ENCODE data around the gene KEAP1.

The KEAP1 gene

DNA sequence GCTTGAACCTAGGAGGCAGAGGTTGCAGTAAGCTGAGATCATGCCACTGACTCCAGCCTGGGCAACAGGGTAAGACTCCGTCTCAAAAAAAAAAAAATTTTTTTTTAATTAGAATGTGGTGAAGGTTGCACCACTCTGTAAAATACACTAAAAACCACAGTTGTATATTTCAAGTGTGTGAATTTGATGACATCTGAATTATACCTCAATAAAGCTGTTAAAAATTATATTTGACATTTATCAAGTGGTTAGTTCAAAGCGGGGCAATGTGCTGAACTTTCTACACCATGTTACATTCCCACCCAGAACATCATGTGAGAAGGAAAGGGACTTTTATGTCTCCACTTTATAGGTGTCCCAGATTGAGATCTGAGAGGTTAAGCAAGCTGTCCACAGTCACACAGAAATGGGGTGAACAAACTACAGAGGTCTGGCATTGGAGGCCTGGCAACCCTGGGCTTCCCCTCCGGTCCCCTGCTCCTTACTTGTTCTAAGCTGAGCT is 20.0 kb upstream of the KEAP1 start:
- DNase-seq (ENCODE audit: low read depth in 2 of 2) = no peak

DNA sequence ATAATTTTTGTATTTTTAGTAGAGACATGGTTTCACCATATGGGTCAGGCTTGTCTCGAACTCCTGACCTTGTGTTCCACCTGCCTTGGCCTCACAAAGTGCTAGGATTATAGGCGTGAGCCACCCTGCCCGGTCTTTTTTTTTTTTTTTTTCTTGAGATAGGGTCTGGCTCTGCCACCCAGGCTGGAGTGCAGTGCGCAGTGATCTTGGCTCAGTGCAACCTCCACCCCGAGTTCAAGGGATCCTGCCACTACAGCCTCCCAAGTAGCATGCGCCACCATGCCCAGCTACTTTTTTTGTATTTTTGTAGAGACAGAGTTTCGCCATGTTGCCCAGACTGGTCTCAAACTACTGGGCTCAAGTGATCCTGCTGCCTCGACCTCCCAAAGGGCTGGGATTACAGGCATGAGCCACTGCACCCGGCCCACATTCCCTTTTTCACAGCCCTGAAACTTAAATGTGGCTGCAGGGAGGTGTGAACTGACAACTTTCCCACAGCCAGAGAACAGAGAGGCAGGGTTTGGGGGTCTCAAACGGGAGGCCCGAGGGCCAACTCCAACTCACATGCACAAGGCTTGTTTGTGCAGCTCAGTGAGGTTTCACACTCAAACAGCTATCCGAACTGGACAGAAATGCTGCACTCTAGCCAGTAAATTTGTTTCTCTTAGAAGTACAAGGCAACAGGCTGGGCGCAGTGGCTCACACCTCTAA is 18.5 kb upstream of the KEAP1 start:
- DNase-seq (ENCODE audit: low read depth in 2 of 2) = no peak

DNA sequence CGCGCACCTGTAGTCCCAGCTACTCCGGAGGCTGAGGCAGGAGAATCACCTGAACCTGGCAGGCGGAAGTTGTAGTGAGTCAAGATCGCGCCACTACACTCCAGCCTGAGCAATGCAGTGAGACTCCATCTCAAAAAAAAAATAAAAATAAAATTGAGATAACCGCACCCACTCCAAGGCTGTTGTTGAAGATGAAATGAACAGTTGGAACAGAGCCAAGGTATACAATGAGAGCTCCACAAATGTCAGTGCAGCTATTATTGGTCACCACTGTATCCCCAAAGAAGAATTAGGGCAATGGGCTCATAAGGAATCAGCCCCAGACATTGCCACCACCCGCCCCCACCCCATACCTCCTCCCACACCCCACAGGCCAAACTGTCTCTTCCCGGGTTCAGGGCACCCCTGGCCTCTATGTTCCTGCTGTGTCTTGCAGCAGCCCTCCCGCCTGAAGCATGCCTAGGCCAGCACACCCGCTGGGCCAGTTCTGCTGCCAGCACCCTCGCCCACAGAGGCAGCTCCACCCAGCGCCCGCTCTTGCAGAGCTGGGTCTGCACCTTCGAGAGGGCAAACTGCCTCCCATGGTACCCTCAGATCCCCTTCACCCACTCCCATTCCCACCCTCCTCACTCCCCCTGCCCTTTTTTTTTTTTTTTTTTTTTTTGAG is 17.6 kb upstream of the KEAP1 start:
- DNase-seq (ENCODE audit: low read depth in 2 of 2) = no peak

DNA sequence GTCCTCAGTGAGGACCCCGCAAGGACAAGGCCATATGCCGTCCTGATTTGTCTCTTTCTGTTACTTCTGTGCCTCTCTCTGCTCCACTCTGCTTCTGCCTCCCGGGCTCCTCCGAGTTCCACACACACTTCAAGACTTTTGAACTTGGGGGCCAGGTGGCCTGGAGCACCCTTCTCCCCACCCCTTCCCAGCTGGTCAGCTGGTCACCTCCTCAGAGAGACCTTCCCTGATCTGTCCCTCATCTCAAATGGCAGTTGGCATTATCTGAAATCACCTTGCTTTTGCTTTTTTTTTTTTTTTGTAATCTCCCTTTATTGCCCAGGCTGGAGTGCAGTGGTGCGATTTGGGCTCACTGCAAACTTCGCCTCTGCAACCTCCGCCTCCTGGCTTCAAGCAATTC is 16.3 kb upstream of the KEAP1 start:
- no peak for DNase-seq (ENCODE audit: low read depth in 2 of 2)

DNA sequence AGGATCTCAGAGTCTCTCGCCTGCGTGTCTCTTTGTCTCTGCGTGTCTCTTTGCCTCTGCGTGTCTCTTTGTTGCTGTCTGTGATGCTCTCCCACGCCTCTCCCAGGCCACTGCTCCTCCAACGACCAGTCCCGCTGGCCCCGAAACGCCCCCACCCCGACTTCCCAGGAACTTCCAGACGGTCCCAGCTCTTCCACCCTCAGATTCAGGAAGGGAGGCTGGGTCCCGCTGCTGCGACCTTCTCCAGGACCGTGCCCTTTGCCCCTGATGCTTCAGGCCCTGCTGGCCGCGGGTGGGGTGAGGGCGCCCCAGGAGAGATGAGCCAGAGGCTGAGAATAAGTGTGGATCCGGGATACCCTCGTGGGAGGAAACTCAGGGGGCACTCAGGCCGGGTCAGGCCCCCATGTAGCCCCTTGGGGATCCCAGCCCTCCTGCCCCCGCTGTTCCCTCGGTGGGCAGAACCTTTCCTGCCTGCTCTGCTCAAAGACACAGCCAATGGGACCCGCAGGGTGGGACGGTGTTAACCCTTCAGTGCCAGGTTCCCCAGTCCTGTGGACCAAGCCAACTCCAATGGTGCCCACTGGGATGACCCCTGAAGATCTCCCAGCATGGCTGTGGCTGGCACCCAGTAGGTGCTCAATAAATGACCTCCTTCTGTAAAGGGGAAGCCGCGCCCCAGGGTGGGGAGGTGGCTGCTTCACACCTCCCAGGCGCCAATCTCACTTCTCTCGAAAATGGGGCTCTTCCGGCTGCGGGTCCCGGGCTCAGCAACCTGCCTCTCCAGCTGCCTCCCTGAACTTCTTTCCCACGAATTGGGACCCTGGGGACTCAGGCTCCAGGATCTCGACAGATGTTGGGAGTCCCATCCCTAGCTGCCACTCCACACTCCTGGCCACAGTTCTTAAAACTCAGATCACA is 15.5 kb upstream of the KEAP1 start:
- no peak for DNase-seq (ENCODE audit: low read depth in 2 of 2)

DNA sequence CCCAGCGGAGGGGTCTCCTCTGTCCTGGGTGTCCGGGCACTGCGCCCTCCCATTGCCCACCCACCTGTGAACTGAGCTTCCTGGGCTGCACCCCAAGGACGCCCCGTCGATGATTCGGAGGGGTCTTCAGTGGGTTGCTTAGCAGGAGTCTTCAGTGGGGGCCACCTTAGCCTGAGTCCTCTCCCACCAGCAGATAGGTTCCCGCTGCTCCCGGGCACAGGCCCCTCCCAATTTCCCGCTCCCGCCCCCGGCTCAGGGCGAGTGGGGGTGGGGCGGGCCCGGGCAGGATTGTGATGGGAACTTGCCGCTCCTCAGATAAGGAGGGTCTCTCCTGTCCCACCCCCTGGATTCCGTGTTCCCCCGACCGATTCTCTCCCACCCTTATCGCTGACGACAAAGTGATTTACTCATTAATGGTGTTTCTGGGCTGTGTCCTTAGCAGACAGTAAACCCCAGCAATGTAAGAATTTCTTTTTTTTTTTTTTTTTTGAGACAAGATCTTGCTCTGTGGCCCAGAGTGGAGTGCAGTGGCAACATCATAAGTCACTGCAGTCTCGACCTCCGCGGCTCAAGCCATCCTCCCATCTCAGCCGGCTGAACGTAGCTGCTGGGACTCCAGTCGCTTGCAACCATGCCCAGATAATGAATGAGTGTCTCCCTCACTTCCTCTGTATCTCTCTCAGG is 14.7 kb upstream of the KEAP1 start:
- DNase-seq (ENCODE audit: low read depth in 2 of 2) = no peak

DNA sequence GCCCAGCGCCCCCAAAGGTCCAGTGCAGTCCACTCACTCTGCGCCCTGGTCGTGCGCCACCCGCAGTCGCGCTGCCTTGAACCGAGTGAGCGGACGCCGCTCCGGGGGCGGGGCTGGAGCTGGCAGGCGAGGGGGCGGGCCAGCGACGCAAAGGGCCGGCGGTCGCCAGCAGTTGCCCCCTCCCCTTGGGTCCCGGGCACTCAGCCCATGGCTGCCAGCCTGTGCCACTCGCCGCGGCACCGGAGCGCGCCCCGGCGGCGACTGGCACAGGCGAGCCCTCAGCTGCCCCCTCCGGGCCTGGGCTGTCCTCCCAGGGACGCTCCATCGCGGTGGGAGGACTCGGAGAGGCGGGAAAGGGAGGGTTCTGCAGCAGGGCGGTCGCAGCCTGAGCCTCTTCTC is 14.2 kb upstream of the KEAP1 start, which contains the start of gene S1PR5:
Gene S1PR5, minus strand, starts transcription at position 87 of the 399 bp plus-strand sequence. CDS start 2,436 bp downstream, outside the sequence.
- no peak for DNase-seq (ENCODE audit: low read depth in 2 of 2)

DNA sequence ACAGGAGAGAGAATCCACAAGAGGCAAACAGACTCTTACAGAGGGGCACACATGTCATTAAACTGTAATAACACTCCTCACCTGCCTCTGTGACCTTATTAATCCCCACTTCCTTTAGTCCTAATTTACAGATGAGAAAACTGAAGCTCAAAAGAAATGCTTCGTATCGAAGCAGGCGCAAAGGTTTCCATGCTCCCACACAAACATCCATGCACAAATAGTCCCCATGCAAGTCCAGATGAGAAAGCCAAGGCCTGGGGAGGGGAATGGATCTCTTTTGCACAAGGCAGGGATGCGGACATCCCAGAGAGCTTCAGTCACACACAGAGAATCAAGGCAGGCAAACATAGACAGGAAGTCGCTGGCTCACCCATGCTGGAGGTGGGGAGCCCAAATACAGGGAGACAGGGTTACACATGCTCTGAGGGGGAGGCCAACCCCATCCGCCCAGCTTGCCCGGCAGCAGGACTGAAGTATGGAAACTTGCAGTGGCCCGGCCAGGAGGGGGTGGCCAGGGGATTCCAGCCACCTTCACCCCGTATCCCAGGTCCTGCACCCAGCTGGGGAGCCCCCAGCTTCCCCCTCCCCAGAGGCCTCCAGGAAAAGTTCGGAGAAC is 13.6 kb upstream of the KEAP1 start:
- no peak for DNase-seq (ENCODE audit: low read depth in 2 of 2)

DNA sequence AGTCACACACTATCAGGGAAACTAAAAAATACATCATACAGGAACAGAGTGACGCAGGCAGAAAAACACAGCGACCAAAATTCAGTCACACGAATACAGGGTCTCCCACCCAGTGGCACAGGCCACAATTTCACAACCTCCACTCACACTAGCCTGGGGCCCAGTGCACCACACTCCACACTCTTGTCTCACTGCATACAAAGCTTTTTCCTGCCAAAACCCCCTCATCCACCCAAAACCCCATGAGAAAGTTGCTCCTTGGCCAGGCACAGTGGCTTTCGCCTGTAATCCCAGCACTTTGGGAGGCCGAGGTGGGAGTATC is 12.9 kb upstream of the KEAP1 start:
- DNase-seq (ENCODE audit: low read depth in 2 of 2) = no peak

DNA sequence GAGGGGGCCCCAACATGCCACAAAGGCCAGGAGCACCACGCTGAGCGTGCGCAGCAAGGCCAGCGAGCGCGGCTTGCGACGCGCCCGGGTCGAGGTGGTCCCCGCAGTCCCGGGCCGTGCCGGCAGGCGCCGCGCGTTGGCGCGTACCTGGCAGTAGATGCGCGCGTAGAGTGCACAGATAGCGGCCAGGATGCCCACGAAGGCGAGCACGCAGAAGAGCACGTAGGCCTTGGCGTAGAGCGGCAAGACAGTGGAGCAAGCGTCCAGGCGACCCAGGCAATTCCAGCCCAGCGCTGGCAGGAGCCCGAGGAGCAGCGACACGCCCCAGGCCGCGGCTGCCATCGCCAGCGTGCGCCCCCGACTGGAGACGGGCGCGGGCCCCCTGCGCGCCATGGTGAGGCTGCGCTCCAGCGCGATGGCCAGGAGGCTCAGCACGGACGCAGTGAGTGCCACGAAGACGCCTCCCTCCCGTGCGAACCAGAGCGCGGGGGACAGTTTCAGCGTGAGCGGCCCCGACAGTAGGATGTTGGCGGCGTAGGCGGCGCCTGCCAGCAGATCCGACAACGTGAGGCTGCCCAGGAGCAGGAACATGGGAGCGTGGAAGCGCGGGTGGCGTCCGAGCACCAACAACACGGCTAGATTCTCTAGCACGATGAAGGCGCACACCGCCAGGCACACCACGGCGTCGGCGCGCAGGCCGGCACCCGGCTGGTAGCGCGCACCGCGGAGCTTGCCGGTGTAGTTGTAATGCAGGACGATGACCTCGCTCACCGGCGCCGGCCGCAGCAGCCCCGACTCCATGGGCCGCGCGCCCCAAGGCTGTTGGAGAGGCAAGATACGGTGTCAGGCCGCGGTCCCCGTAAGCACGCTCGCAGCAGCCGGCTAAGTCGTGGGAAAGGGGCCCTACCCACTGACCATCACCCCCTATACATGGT is 11.3 kb upstream of the KEAP1 start:
- DNase-seq (ENCODE audit: low read depth in 2 of 2) = no peak

DNA sequence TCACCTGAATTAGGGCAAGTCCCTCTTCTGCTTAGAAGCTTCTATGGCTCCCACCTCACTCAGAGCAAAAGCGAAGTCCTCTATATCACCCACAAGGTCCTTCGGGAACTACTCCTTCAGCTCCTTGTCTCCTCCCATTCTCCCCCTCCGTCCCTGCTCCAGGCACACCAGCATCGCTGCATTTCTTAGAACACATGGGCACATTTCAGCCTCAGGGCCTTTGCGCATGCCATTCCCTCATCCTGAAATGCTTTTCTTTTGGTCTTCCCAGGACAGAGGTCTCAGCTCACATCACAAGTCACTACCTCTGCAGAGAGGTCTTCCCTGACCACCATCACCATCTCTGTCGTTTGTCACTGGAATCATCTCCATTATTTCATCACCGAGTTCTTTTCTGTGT is 10.1 kb upstream of the KEAP1 start:
- DNase-seq (ENCODE audit: low read depth in 2 of 2) = no peak

DNA sequence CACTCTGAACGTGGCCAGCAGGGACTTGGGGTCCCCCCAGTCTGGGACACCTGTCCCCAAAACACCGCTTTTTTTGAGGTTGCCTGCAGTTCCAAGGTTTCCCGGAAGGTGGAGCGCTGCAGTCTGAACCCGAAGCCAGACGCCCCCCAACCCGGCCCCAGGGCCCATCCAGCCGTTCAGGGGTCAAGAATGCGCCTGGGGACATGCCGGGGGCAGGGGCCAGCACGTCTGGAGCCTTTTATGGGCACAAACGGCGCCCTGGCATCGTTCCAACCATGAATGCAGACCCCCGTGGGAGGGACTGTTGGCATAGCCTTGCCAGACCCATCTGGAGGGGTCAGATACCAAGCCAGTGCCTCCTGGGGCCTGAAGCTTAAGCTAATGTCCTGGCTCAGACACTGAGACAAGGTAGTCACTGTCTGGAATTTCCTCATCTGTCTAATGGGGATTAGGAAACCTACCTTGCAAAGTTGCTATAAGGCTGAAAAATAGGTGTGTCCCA is 7.2 kb upstream of the KEAP1 start:
- DNase-seq (ENCODE audit: low read depth in 2 of 2) = no peak

DNA sequence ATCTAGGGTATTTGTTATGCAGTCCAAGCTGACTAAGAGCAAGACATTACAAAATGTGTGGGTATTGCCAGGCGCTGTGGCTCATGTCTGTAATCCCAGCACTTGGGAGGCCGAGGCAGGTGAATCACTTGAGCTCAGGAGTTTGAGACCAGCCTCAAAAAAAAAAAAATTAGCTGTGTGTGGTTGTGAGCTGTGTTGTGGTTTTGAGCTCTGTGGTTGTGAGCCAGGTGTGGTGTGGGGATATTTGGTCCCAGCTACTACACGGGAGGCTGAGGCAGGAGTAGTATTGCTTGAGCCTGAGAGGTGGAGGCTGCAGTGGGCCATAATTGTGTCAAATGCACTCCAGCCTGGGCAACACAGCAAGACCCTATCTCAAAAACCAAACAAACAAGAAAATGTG is 5.6 kb upstream of the KEAP1 start:
- no peak for DNase-seq (ENCODE audit: low read depth in 2 of 2)

DNA sequence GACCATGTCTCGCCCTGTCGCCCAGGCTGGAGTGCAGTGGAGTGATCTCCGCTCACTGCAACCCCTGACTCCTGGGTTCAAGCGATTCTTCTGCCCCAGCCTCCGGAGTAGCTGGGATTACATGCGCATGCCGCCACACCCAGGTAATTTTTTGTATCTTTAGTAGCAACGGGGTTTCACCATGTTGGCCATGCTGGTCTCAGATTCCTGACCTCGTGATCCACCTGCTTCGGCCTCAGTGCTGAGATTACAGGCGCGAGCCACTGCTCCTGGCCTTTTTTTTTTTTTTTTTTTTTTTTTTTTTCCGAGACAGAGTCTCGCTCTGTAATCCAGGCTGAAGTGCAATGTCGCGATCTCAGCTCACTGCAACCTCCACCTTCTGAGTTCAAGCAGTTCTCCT is 4.9 kb upstream of the KEAP1 start:
- DNase-seq (ENCODE audit: low read depth in 2 of 2) = no peak

DNA sequence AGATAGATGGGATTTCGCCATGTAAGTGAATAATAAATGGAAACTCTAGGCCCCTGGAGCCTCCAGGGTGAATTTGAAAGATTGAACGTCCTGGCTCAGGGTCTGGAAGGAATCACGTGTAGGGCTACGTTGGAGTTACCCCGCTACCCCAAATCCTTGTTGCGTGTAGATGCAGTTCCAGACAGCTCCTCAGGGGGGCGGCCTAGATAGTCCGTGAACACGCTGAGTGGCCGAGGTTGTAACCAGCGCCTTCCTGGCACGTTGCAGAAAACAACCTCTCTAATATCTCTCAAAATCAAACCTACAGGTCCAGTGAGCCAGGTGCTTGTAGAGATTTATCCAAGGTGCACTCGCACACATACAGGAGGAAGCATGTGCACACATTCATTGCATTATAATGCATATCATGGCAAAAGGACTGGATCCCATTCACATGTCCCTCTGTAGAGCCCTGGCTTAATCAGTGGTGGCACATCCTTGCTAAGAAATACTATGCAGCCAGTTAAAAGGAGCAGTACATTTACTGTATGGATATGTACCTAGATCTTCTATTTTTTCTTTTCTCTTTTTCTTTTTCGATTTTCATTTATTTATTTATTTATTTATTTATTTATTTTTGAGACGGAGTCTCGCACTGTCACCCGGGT is 2.5 kb upstream of the KEAP1 start:
- DNase-seq (ENCODE audit: low read depth in 2 of 2) = no peak

DNA sequence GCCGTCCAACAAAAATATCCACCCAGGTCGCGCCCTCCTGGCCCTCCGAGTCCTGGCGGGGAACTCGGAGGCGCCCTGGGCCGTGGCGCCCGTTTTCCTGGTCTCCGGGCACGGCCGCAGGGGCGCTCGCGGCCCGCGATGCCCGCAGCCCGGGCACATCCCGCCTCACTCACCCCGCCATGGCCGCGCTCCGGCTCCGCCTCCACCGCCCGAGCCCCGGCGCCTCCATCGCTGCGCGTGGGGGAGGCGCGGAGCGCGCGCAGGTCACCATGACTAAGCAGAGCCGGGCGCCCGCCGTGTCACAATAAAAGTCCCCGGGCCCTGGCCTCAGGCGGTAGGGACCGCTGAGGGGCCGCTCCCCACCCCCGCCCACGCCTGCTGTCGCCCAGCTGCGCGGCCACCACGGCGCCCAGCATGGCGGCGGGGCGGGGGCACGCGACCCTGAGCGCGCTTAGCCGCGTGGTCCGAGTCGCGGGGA is 593 bp downstream of the KEAP1 start:
- DNase-seq (ENCODE audit: low read depth in 2 of 2) = peak; percentile 72 to 73

DNA sequence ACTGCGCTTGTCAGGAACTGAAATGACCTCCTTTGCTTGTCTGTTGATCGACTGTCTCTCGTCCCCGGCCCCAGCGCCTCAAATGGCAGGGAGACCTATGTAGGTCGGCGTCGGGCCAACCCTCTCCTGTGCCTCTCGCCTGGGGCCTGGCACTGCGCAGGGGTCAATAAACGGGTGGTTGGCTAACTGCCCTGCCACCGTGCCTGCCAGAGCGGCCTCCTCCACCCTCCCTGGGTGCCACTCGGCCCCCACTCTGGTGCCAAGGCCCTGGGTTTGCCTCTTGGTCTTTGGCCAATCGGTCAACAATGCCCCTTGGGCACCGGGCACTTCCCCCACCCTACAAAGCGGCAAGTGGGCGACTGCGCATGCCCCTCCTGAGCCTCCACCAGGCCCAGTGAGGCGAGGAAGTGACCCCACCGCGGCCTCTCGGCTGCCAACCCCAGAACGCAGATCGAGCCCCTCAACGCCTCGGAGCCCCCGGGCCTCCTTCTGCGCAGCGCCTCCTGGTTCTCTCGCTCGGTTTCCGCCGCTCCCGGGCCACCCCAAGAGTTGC is 1.1 kb downstream of the KEAP1 start:
- DNase-seq (ENCODE audit: low read depth in 2 of 2) = no peak

DNA sequence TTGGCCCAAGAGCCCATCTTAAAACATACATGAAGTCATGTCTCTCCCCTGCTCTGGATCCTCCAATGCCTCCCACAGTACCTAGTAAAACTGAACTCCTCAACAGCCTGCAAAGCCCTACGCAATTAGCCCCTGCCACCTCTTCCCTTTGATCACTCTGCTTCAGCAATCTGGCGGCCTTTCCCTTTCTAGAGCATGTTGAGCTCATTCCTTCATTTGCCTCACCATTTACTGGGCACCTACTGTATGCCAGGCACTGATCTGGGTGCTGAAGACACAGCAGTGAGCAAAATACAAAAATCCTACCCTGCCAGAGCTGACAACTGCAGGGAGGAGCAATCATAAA is 2.9 kb downstream of the KEAP1 start:
- no peak for DNase-seq (ENCODE audit: low read depth in 2 of 2)

DNA sequence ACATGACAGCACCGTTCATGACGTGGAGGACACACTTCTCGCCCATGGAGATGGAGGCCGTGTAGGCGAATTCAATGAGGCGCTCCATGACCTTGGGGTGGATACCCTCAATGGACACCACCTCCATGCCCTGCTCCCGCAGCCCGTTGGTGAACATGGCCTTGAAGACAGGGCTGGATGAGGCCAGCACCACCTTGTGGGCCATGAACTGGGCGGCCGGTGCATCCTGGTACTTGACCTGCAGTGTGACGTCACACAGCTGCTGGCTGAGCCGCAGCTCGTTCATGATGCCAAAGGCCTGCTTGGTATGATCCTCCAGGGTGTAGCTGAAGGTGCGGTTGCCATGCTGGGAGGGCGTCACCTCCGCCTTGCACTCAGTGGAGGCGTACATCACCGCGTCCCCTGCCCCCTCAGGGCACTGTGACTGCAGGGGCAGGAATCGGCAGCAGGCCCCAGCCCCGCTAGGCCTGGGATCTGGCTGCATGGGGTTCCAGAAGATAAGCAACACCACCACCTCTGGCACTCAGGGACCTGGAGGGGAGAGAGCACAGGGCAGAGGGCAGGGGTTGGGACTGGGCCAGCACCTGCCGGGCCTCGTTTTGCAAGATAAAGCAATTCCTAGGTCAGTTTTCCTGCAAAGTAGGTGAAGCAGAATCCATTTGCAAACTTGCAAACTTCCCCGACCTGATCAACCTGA is 3.5 kb downstream of the KEAP1 start:
- DNase-seq (ENCODE audit: low read depth in 2 of 2) = no peak

Measured in fibroblast of skin of left biceps (primary cell).